A673 (cell line): Measurements from ENCODE around the gene PFKP. TPM values are rescaled to one million over a fixed set of nuclear protein-coding genes. Genes with fewer than 3 reads are reported as not detected.

Source experiments
- Bru-seq: library from RNA; stranded (reverse); fragments of 400-500 nt; gene quantifications from one replicate; lab custom pipeline; 2021; lab: Mats Ljungman, UMichigan
- BruChase-seq, 2 experiments: library from RNA; stranded (reverse); fragments of 400-500 nt; gene quantifications; one replicate each; lab custom pipeline; 2021; lab: Mats Ljungman, UMichigan
- BruUV-seq: library from RNA; stranded (reverse); fragments of 400-500 nt; replicated peaks from 2 replicates; lab custom pipeline; 2021; lab: Mats Ljungman, UMichigan
- CTCF ChIA-PET: fragments of 300-600 bp; sonication (Branson Sonifier 250); formaldehyde crosslinking; loops from one replicate; lab custom pipeline; 2022; ENCODE audit warnings: antibody characterized with exemption; lab: Charles Lee
- POLR2A ChIA-PET: fragments of 300-600 bp; sonication (Branson Sonifier 250); formaldehyde crosslinking; loops from one replicate; lab custom pipeline; 2022; ENCODE audit warnings: antibody characterized with exemption; ENCODE audit not compliant: low non-redundant PET; lab: Charles Lee
- DNase-seq: peaks from one replicate; pipeline ENCODE4 v3.0.0-alpha.2; 2015; ENCODE audit warnings: low spot score
- H3K27ac ChIP-seq: fragments of 200-600 bp; sonication (generic); 2 replicates; pipeline ENCODE4 v1.5.1; 2016; ENCODE audit warnings: mixed run types, low read depth, mild to moderate bottlenecking, mixed read lengths, antibody characterized with exemption, low read length; ENCODE audit not compliant: poor library complexity, severe bottlenecking
- H3K27me3 ChIP-seq: fragments of 200-600 bp; sonication (generic); replicated peaks from 2 replicates; pipeline ENCODE4 v1.6.1; 2017; ENCODE audit warnings: mixed run types, low read depth, mild to moderate bottlenecking, mixed read lengths, antibody characterized with exemption, low read length; ENCODE audit not compliant: insufficient read depth, poor library complexity
- H3K36me3 ChIP-seq: fragments of 200-600 bp; sonication (generic); 2 replicates; pipeline ENCODE4 v1.6.1; 2016; ENCODE audit warnings: mixed run types, mild to moderate bottlenecking, mixed read lengths, antibody characterized with exemption, low read length; ENCODE audit not compliant: insufficient read depth, poor library complexity, severe bottlenecking
- H3K4me1 ChIP-seq: fragments of 200-600 bp; sonication (generic); 2 replicates; pipeline ENCODE4 v1.6.1; 2017; ENCODE audit warnings: mixed run types, mild to moderate bottlenecking, mixed read lengths, antibody characterized with exemption, low read length; ENCODE audit not compliant: insufficient read depth, poor library complexity, severe bottlenecking
- H3K4me3 ChIP-seq: fragments of 200-600 bp; sonication (generic); 2 replicates; pipeline ENCODE4 v1.5.1; 2016; ENCODE audit warnings: low read depth, mixed run types, mild to moderate bottlenecking, mixed read lengths, low read length; ENCODE audit not compliant: poor library complexity, severe bottlenecking
- H3K9me3 ChIP-seq: fragments of 200-600 bp; sonication (generic); 2 replicates; pipeline ENCODE4 v1.6.1; 2016; ENCODE audit warnings: mixed run types, low read depth, mild to moderate bottlenecking, mixed read lengths, antibody characterized with exemption, low read length; ENCODE audit not compliant: poor library complexity, severe bottlenecking
- CTCF ChIP-seq: fragments of 300-800, 200-600 bp; sonication (generic); conservative IDR thresholded peaks from 2 replicates; pipeline ENCODE4 v1.5.1; 2017; ENCODE audit warnings: low read depth, mild to moderate bottlenecking, antibody characterized with exemption, low read length, moderate library complexity, mixed read lengths
- EZH2 ChIP-seq: fragments of 200-600 bp; sonication (generic); IDR thresholded peaks from 2 replicates; pipeline ENCODE4 v1.6.1; 2017; ENCODE audit warnings: borderline replicate concordance, low read depth, mild to moderate bottlenecking, mixed read lengths, antibody characterized with exemption, low read length; ENCODE audit not compliant: poor library complexity, severe bottlenecking
- intact Hi-C: fragments of 100-400 bp; cut with micrococcal nuclease; formaldehyde crosslinking; loops from one replicate; pipeline ENCODE4 v1.10.0; 2022; ENCODE audit not compliant: unreplicated experiment
- long read RNA-seq: library from polyadenylated mRNA; stranded (forward); transcript quantifications from one replicate; pipeline ENCODE4 v2.0.0, GENCODE V29; 2022
- total RNA-seq: library from RNA; stranded (reverse); gene quantifications from 2 replicates; pipeline ENCODE4 v1.2.3, GENCODE V29; 2021

Gene PFKP
- total RNA-seq (206 and 232 TPM in 2 replicates), Bru-seq, nascent RNA (percentile 81 among the genes with signal in this experiment), BruChase-seq, experiment 1, labeled RNA remaining after a 2-hour chase (percentile 85 among the genes with signal in this experiment), BruChase-seq, experiment 2, labeled RNA remaining after a 6-hour chase (percentile 89 among the genes with signal in this experiment)
- long read RNA-seq, transcript PFKP-201 (6 exons, 1,698 nt) = minor isoform, 48 of 361 reads
- long read RNA-seq, transcript PFKP-203 (22 exons, 2,654 nt) = major isoform, 242 of 361 reads
- long read RNA-seq, partial matches to known transcripts = 39 of 361 reads
- long read RNA-seq, other reads (novel, unspliced or antisense) = 32 of 361 reads

DNA sequence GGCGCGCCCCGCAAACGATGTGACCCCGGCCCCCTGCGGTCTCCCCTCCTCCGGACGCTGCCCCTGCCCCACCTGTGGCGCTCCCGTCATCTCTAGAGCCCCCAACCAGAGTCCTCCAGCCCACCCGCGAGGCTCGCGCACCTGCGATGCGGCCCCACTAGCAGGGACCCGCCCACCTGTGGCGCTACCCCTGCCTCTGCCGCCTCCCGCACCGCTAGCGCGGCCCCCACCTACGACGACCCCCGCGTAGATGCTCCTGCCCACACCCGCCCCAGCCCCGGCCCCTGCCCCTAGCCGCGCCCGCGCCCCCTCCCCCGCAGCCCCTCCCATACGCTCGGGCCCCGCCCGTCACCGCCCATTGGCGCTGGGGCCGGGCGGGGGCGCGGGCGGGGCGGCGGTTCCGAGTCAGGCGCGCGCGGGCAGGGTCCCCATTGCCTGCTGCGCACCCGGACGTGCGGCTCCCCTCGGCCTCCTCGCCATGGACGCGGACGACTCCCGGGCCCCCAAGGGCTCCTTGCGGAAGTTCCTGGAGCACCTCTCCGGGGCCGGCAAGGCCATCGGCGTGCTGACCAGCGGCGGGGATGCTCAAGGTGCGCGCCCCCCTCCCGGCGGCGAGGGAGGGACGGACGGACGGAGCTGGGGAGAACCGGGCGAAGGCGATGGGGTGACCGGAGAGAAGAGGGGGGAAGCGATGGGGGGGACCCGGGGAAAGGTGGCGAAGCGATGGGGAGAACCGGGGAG is at the start of gene PFKP:
TSS of gene PFKP (plus strand) at position 431 of the 741 bp plus-strand sequence. CDS start at position 479, 48 bp downstream.
- peaks cover 6% of the 10 kb centered on the region for H3K4me1 ChIP-seq
- no peaks in the 10 kb centered on the region for H3K9me3 ChIP-seq
- ChIA-PET POLR2A (interaction anchor here (0.7 kb wide), 1 partner anchor 23 kb away, joined by 12 read pairs; no protein-coding TSS in a partner anchor), CTCF (interaction anchor here (0.6 kb wide), 1 partner anchor 464 kb away, joined by 5 read pairs; no protein-coding TSS in a partner anchor)
- TF ChIP-seq EZH2 (no peak), CTCF (no peak)
- peak within 1 kb of the TSS; percentile 81 for H3K27ac ChIP-seq
- no peaks in the 10 kb centered on the region for H3K27me3 ChIP-seq
- H3K36me3 ChIP-seq = peaks cover 16% of the 10 kb centered on the region
- intact Hi-C loops = no loop called here
- H3K4me3 ChIP-seq = peak within 1 kb of the TSS; percentile 95
- peak; percentile 66 for DNase-seq
- no TSS peak for BruUV-seq

GRCh38 chr10:3018247-3018646 is 49.1 kb upstream of the PFKP start:
- intact Hi-C loops = no loop called here
- Histone ChIP-seq H3K27ac (no peak overlapping the region), H3K27me3 (peaks cover 78% of the 10 kb centered on the region), H3K36me3 (no peaks in the 10 kb centered on the region), H3K9me3 (no peaks in the 10 kb centered on the region), H3K4me1 (no peaks in the 10 kb centered on the region), H3K4me3 (no peak overlapping the region)
- ChIA-PET CTCF (no interaction called here), POLR2A (no interaction called here)
- DNase-seq = no peak
- TF ChIP-seq CTCF = no peak
- TF ChIP-seq EZH2 = no peak
- BruUV-seq = no TSS peak

GRCh38 chr10:3020311-3020710 is 47.0 kb upstream of the PFKP start:
- H3K27ac ChIP-seq = no peak overlapping the region
- no peaks in the 10 kb centered on the region for H3K9me3 ChIP-seq
- POLR2A ChIA-PET = no interaction called here
- no peak overlapping the region for H3K4me3 ChIP-seq
- peaks cover 62% of the 10 kb centered on the region for H3K27me3 ChIP-seq
- intact Hi-C loops = no loop called here
- H3K36me3 ChIP-seq = no peaks in the 10 kb centered on the region
- no peaks in the 10 kb centered on the region for H3K4me1 ChIP-seq
- no peak for TF ChIP-seq EZH2
- no peak for DNase-seq
- no TSS peak for BruUV-seq
- CTCF ChIA-PET = no interaction called here
